Measurements from ENCODE around the gene MED22.

GRCh38 chr9:133367221-133367620, 19.3 kb upstream of the MED22 start:
- TF ChIP-seq CTCF (conservative IDR thresholded peaks at IDR 0.05; ENCODE audit: low read length) (no peak), EZH2phosphoT487 (IDR thresholded peaks at IDR 0.05; ENCODE audit: borderline replicate concordance) (no peak)

Data from Loucy (cell line).